ENCODE measurements around the gene PSMB10.
"Not testable (repeated sequence)": the region's sequence is repeated elsewhere in the genome, so short reads cannot be mapped to it uniquely, and the experiment has no call there.

PSMB10 gene

GRCh38 chr16:67927131-67927941 is 9.3 kb downstream of the PSMB10 start:
- peaks cover 23% of the 10 kb centered on the region for H3K36me3 Mint-ChIP-seq
- H3K4me3 Mint-ChIP-seq = no peak overlapping the region
- peak overlapping the region; percentile 74 for H3K27ac Mint-ChIP-seq

GRCh38 chr16:67926181-67926750 is 10.4 kb downstream of the PSMB10 start:
- Mint-ChIP-seq H3K4me1 (peaks cover 44% of the 10 kb centered on the region), H3K9me3 (no peaks in the 10 kb centered on the region), H3K27me3 (no peaks in the 10 kb centered on the region), H3K36me3 (peaks cover 13% of the 10 kb centered on the region), H3K27ac (peak overlapping the region; percentile 74), H3K4me3 (no peak overlapping the region)
- ATAC-seq = peak; percentile 5

More at GRCh38 chr16:67927131-67927941, 9.3 kb downstream of the PSMB10 start:
- no peak for ATAC-seq
- Mint-ChIP-seq H3K27me3 (no peaks in the 10 kb centered on the region), H3K9me3 (no peaks in the 10 kb centered on the region), H3K4me1 (peaks cover 37% of the 10 kb centered on the region)

- ATAC-seq = no peak
- no peaks in the 10 kb centered on the region for H3K27me3 Mint-ChIP-seq
- no peak overlapping the region for H3K4me3 Mint-ChIP-seq
- peaks cover 10% of the 10 kb centered on the region for H3K36me3 Mint-ChIP-seq
- H3K27ac Mint-ChIP-seq = no peak overlapping the region
- H3K9me3 Mint-ChIP-seq = no peaks in the 10 kb centered on the region
- peaks cover 49% of the 10 kb centered on the region for H3K4me1 Mint-ChIP-seq
Measured at GRCh38 chr16:67924140-67924906, 12.3 kb downstream of the PSMB10 start.

GRCh38 chr16:67923414-67924116 is 13.1 kb downstream of the PSMB10 start:
- no peaks in the 10 kb centered on the region for H3K27me3 Mint-ChIP-seq
- peaks cover 47% of the 10 kb centered on the region for H3K4me1 Mint-ChIP-seq
- H3K9me3 Mint-ChIP-seq = no peaks in the 10 kb centered on the region
- no peak for ATAC-seq
- no peak overlapping the region for H3K27ac Mint-ChIP-seq
- H3K36me3 Mint-ChIP-seq = peaks cover 9% of the 10 kb centered on the region
- no peak overlapping the region for H3K4me3 Mint-ChIP-seq

GRCh38 chr16:67922740-67923139 is 13.9 kb downstream of the PSMB10 start:
- H3K27me3 Mint-ChIP-seq = no peaks in the 10 kb centered on the region
- peaks cover 44% of the 10 kb centered on the region for H3K4me1 Mint-ChIP-seq
- H3K4me3 Mint-ChIP-seq = no peak overlapping the region
- ATAC-seq = no peak
- H3K36me3 Mint-ChIP-seq = peaks cover 5% of the 10 kb centered on the region
- H3K27ac Mint-ChIP-seq = no peak overlapping the region
- no peaks in the 10 kb centered on the region for H3K9me3 Mint-ChIP-seq

- no peak for ATAC-seq
- Mint-ChIP-seq H3K27ac (no peak overlapping the region), H3K4me3 (no peak overlapping the region), H3K36me3 (peaks cover 9% of the 10 kb centered on the region), H3K27me3 (no peaks in the 10 kb centered on the region), H3K9me3 (no peaks in the 10 kb centered on the region), H3K4me1 (peaks cover 49% of the 10 kb centered on the region)
Measured at GRCh38 chr16:67922221-67922620, 14.4 kb downstream of the PSMB10 start.

- Mint-ChIP-seq H3K4me1 (peaks cover 47% of the 10 kb centered on the region), H3K27me3 (no peaks in the 10 kb centered on the region), H3K27ac (no peak overlapping the region), H3K9me3 (no peaks in the 10 kb centered on the region), H3K4me3 (no peak overlapping the region), H3K36me3 (peaks cover 24% of the 10 kb centered on the region)
- ATAC-seq = no peak
Measured at GRCh38 chr16:67919622-67920221, 16.9 kb downstream of the PSMB10 start.

- peaks cover 37% of the 10 kb centered on the region for H3K4me1 Mint-ChIP-seq
- no peak overlapping the region for H3K4me3 Mint-ChIP-seq
- H3K27ac Mint-ChIP-seq = peak overlapping the region; percentile 15
- ATAC-seq = no peak
- no peaks in the 10 kb centered on the region for H3K27me3 Mint-ChIP-seq
- H3K9me3 Mint-ChIP-seq = no peaks in the 10 kb centered on the region
- H3K36me3 Mint-ChIP-seq = peaks cover 26% of the 10 kb centered on the region
Measured at GRCh38 chr16:67917852-67918236, 18.8 kb downstream of the PSMB10 start.

GRCh38 chr16:67917140-67917851 is 19.4 kb downstream of the PSMB10 start:
- Mint-ChIP-seq H3K4me3 (no peak overlapping the region), H3K9me3 (no peaks in the 10 kb centered on the region), H3K27me3 (no peaks in the 10 kb centered on the region), H3K27ac (peak overlapping the region; percentile 15), H3K36me3 (peaks cover 27% of the 10 kb centered on the region), H3K4me1 (peaks cover 36% of the 10 kb centered on the region)
- ATAC-seq = no peak

- Mint-ChIP-seq H3K36me3 (peaks cover 35% of the 10 kb centered on the region), H3K4me1 (peaks cover 29% of the 10 kb centered on the region), H3K4me3 (no peak overlapping the region), H3K27ac (peak overlapping the region; percentile 16), H3K27me3 (no peaks in the 10 kb centered on the region), H3K9me3 (no peaks in the 10 kb centered on the region)
- no peak for ATAC-seq
Measured at GRCh38 chr16:67915831-67916723, 20.6 kb downstream of the PSMB10 start.

GRCh38 chr16:67915496-67915769 is 21.2 kb downstream of the PSMB10 start:
- H3K9me3 Mint-ChIP-seq, ATAC-seq, H3K27ac Mint-ChIP-seq, H3K27me3 Mint-ChIP-seq, H3K4me3 Mint-ChIP-seq: not testable (repeated sequence)
- H3K4me1 Mint-ChIP-seq = peaks cover 26% of the 10 kb centered on the region
- H3K36me3 Mint-ChIP-seq = peaks cover 35% of the 10 kb centered on the region

GRCh38 chr16:67914758-67915495 is 21.7 kb downstream of the PSMB10 start:
- peaks cover 37% of the 10 kb centered on the region for H3K36me3 Mint-ChIP-seq
- ATAC-seq = no peak
- no peak overlapping the region for H3K27ac Mint-ChIP-seq
- no peak overlapping the region for H3K4me3 Mint-ChIP-seq
- peaks cover 27% of the 10 kb centered on the region for H3K4me1 Mint-ChIP-seq
- no peaks in the 10 kb centered on the region for H3K27me3 Mint-ChIP-seq
- no peaks in the 10 kb centered on the region for H3K9me3 Mint-ChIP-seq

- no peaks in the 10 kb centered on the region for H3K9me3 Mint-ChIP-seq
- H3K27me3 Mint-ChIP-seq = no peaks in the 10 kb centered on the region
- H3K4me1 Mint-ChIP-seq = peaks cover 8% of the 10 kb centered on the region
- H3K36me3 Mint-ChIP-seq = peaks cover 32% of the 10 kb centered on the region
- H3K27ac Mint-ChIP-seq = peak overlapping the region; percentile 33
- no peak overlapping the region for H3K4me3 Mint-ChIP-seq
- no peak for ATAC-seq
Measured at GRCh38 chr16:67910158-67910557, 26.5 kb downstream of the PSMB10 start.

Data from stimulated activated memory B cell treated with anti-CD40 and anti-IgM and Interleukin-4, amounts not matched to agents 10 μg/mL and 1 μg/mL and 100 μg/mL, for 72 hours (primary cell).